Hepatocyte (in vitro differentiated cells): Measurements from ENCODE around the gene PTGER4. TPM values are rescaled to one million over a fixed set of nuclear protein-coding genes. Genes with fewer than 3 reads are reported as not detected.

Experiments used
- DNase-seq: peaks from one replicate; pipeline ENCODE4 v3.0.0-alpha.2; 2016; ENCODE audit warnings: low spot score
- H2AFZ ChIP-seq: fragments of 200-600 bp; sonication (generic); 2 replicates; pipeline ENCODE4 v1.6.0; 2016; ENCODE audit warnings: antibody characterized with exemption, mild to moderate bottlenecking
- H3K27ac ChIP-seq: fragments of 200-600 bp; sonication (generic); 2 replicates; pipeline ENCODE4 v1.5.1; 2016; ENCODE audit warnings: mild to moderate bottlenecking
- H3K27me3 ChIP-seq: fragments of 200-600 bp; sonication (generic); 2 replicates; pipeline ENCODE4 v1.6.1; 2016
- H3K36me3 ChIP-seq: fragments of 200-600 bp; sonication (generic); replicated peaks from 2 replicates; pipeline ENCODE4 v1.5.1; 2016; ENCODE audit warnings: low read depth; ENCODE audit not compliant: insufficient read depth
- H3K4me1 ChIP-seq: fragments of 200-600 bp; sonication (generic); 2 replicates; pipeline ENCODE4 v1.5.1; 2016; ENCODE audit warnings: mild to moderate bottlenecking, moderate library complexity; ENCODE audit not compliant: insufficient read depth
- H3K4me2 ChIP-seq: fragments of 200-600 bp; sonication (generic); 2 replicates; pipeline ENCODE4 v1.6.0; 2016
- H3K4me3 ChIP-seq: fragments of 200-600 bp; sonication (generic); 2 replicates; pipeline ENCODE4 v1.5.1; 2016; ENCODE audit warnings: mild to moderate bottlenecking
- H3K79me2 ChIP-seq: fragments of 200-600 bp; sonication (generic); 2 replicates; pipeline ENCODE4 v1.6.0; 2017; ENCODE audit warnings: mild to moderate bottlenecking
- H3K9me2 ChIP-seq: fragments of 200-600 bp; sonication (generic); replicated peaks from 2 replicates; pipeline ENCODE4 v1.6.0; 2017; ENCODE audit warnings: mild to moderate bottlenecking; ENCODE audit not compliant: insufficient read depth
- H3K9me3 ChIP-seq: fragments of 200-600 bp; sonication (generic); 2 replicates; pipeline ENCODE4 v1.5.1; 2016; ENCODE audit warnings: low read depth, mild to moderate bottlenecking
- H4K20me1 ChIP-seq: fragments of 200-600 bp; sonication (generic); 2 replicates; pipeline ENCODE4 v1.6.0; 2016; ENCODE audit warnings: mild to moderate bottlenecking; ENCODE audit not compliant: insufficient read depth, poor library complexity, severe bottlenecking
- EZH2 ChIP-seq: fragments of 200-600 bp; sonication (generic); IDR thresholded peaks from 2 replicates; pipeline ENCODE4 v1.6.1; 2016; ENCODE audit warnings: antibody characterized with exemption, mild to moderate bottlenecking, borderline replicate concordance
- EZH2phosphoT487 ChIP-seq: fragments of 200-600 bp; sonication (generic); IDR thresholded peaks from one replicate; pipeline ENCODE4 v1.6.1; 2018; ENCODE audit warnings: antibody characterized with exemption, mild to moderate bottlenecking, low read depth, moderate library complexity; ENCODE audit not compliant: unreplicated experiment, severe bottlenecking
- WGBS: methylation state at CpG from one replicate; pipeline ENCODE4 v1.1.6; 2016; ENCODE audit warnings: low lambda C conversion rate; ENCODE audit errors: missing lambda C conversion rate; 5-methylcytosine and 5-hydroxymethylcytosine counted together
- polyA plus RNA-seq: library from polyadenylated mRNA; unstranded; fragments of >200 nt; fragmentation: Nextera tagmentation; extraction: Ambion mirVana; gene quantifications from 2 replicates; pipeline ENCODE4 v1.2.1, GENCODE V29; 2016
- total RNA-seq: library from RNA; depleted of rRNA; stranded (reverse); fragments of >200 nt; gene quantifications from 2 replicates; pipeline ENCODE4 v1.2.3, GENCODE V29; 2014
- TF ChIP-seq, protein P1 (sequence below): fragments of 200-600 bp; sonication (generic); IDR thresholded peaks from 2 replicates; pipeline ENCODE4 v1.5.1; 2016; ENCODE audit warnings: antibody characterized with exemption, mild to moderate bottlenecking; ENCODE audit not compliant: poor library complexity

PTGER4 gene
- total and polyA plus RNA-seq, 2 experiments from 2014 or later: 3.6 to 7.1 TPM

DNA sequence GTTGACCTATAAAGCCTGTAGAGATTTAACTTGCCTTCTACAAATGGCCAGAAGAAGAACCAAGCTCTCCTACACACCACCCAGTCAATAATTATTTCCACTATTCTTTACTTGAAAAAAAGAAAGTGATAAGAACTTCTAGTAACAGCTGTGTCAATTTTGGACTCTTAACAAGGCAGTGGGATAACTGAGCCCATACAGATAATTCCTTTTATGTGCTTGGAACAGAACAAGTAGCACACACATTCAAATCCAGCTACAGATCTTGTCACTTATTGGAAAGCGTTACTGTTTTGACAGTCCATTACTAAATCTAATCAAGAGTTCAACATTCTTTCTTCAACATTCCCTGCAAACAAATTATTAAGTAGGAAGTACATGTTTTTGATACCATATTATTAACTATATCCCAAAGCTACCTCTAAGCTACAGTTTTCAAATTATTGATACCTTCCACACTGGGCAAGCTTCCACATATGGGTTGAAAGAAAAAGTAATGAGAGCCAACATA lies 6.3 kb downstream of the PTGER4 start:
- no peaks in the 10 kb centered on the region for H3K9me3 ChIP-seq
- no peak for TF ChIP-seq EZH2phosphoT487
- TF ChIP-seq, protein P1, sequence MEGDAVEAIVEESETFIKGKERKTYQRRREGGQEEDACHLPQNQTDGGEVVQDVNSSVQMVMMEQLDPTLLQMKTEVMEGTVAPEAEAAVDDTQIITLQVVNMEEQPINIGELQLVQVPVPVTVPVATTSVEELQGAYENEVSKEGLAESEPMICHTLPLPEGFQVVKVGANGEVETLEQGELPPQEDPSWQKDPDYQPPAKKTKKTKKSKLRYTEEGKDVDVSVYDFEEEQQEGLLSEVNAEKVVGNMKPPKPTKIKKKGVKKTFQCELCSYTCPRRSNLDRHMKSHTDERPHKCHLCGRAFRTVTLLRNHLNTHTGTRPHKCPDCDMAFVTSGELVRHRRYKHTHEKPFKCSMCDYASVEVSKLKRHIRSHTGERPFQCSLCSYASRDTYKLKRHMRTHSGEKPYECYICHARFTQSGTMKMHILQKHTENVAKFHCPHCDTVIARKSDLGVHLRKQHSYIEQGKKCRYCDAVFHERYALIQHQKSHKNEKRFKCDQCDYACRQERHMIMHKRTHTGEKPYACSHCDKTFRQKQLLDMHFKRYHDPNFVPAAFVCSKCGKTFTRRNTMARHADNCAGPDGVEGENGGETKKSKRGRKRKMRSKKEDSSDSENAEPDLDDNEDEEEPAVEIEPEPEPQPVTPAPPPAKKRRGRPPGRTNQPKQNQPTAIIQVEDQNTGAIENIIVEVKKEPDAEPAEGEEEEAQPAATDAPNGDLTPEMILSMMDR: no peak
- TF ChIP-seq EZH2: no peak
- peaks cover 24% of the 10 kb centered on the region for H3K27me3 ChIP-seq
- H3K4me1 ChIP-seq: peaks cover 6% of the 10 kb centered on the region
- no peak for DNase-seq
- 76% methylated on average over 1 of the region's 1 CpG for WGBS
- H3K27ac ChIP-seq: no peak overlapping the region
- no peak overlapping the region for H3K4me3 ChIP-seq
- H4K20me1 ChIP-seq: no peaks in the 10 kb centered on the region
- no peak overlapping the region for H3K4me2 ChIP-seq
- H3K9me2 ChIP-seq: no peaks in the 10 kb centered on the region
- no peak overlapping the region for H2AFZ ChIP-seq
- H3K79me2 ChIP-seq: no peaks in the 10 kb centered on the region
- no peaks in the 10 kb centered on the region for H3K36me3 ChIP-seq

DNA sequence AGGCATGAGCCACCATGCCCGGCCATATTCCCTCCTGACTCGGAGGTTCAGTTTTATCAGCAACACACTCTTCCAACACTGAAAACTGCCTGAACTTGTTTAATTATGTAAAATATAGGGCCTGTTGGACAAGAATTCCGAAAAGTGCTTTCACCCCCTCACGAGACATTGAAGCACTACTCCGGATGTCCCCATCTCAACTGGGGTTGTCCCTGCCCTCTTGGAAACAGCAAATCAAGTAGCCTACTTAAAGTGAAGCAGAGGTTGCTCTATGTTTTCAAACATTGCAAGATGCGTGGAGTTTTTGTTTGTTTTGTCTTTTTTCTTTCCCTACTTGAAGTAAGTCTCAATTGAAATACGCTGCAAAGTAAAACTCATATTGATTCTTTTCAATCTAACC lies 7.6 kb downstream of the PTGER4 start:
- H3K27ac ChIP-seq: no peak overlapping the region
- no peaks in the 10 kb centered on the region for H4K20me1 ChIP-seq
- no peaks in the 10 kb centered on the region for H3K9me2 ChIP-seq
- no peaks in the 10 kb centered on the region for H3K4me1 ChIP-seq
- no peak overlapping the region for H2AFZ ChIP-seq
- TF ChIP-seq EZH2 (no peak), EZH2phosphoT487 (no peak)
- TF ChIP-seq, protein P1: no peak
- no peak for DNase-seq
- no peaks in the 10 kb centered on the region for H3K79me2 ChIP-seq
- H3K4me2 ChIP-seq: no peak overlapping the region
- H3K4me3 ChIP-seq: no peak overlapping the region
- WGBS: 90% methylated on average over 7 of the region's 7 CpGs
- no peaks in the 10 kb centered on the region for H3K36me3 ChIP-seq
- H3K27me3 ChIP-seq: peaks cover 11% of the 10 kb centered on the region
- no peaks in the 10 kb centered on the region for H3K9me3 ChIP-seq

DNA sequence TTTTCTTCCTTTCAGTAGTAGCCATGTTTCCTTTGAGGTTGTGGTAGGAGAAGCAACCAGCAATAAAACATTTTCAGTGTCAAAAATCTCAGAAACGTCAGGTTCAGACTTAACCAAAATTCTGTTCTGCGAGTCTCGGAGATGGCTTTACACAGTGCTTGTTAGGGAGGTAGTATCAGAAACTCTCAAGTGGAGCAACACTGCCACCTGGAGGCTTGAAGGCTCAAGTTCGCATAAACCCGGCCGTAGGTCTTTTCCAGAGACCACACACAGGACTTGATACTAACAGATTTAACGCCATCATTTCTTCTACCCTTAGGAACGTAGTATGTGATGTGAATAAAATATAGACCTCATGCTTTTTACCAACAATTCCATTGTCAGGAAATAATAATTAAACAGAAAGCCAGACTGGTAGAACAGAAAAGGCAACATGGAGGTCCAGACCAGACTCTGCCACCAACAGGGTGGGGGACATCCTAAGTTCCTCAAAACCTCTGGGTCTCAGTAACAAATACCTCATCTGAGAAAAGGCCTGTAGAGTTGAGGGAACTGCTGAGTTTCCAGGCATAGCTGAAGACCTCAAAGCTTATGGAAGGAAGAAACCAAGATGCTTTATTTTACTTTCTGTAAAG lies 8.5 kb downstream of the PTGER4 start:
- H3K4me3 ChIP-seq: no peak overlapping the region
- H3K9me2 ChIP-seq: no peaks in the 10 kb centered on the region
- TF ChIP-seq, protein P1: peak; percentile 90
- TF ChIP-seq EZH2phosphoT487: no peak
- no peaks in the 10 kb centered on the region for H3K79me2 ChIP-seq
- H4K20me1 ChIP-seq: no peaks in the 10 kb centered on the region
- no peak overlapping the region for H2AFZ ChIP-seq
- peaks cover 3% of the 10 kb centered on the region for H3K27me3 ChIP-seq
- WGBS: 10% methylated on average over 8 of the region's 8 CpGs
- H3K36me3 ChIP-seq: no peaks in the 10 kb centered on the region
- H3K9me3 ChIP-seq: no peaks in the 10 kb centered on the region
- H3K4me1 ChIP-seq: no peaks in the 10 kb centered on the region
- peak; percentile 88 for DNase-seq
- H3K4me2 ChIP-seq: peak overlapping the region; percentile 45
- no peak overlapping the region for H3K27ac ChIP-seq
